HK-2 (cell line): ENCODE data around the gene COPB1.
"Not testable (repeated sequence)": the region's sequence is repeated elsewhere in the genome, so short reads cannot be mapped to it uniquely, and the experiment has no call there.

ENCODE experiments used
- DNase-seq: peaks from one replicate; pipeline ENCODE4 v3.0.0-alpha.2; 2018; ENCODE audit not compliant: unreplicated experiment

Gene COPB1

GRCh38 chr11:14499560-14500180 lies at the start of gene COPB1:
COPB1 (minus strand) TSS chr11:14499811; CDS start chr11:14498928, 883 bp downstream.
- peak; percentile 84 for DNase-seq

- DNase-seq, result no peak
These were observed 47.8 kb upstream of the COPB1 start for GRCh38 chr11:14547440-14547839.

- no peak for DNase-seq
These were observed 47.1 kb upstream of the COPB1 start for GRCh38 chr11:14546672-14547071.

GRCh38 chr11:14544611-14545010 lies 45.0 kb upstream of the COPB1 start:
- no peak for DNase-seq

- no peak for DNase-seq
These were observed 43.6 kb upstream of the COPB1 start for GRCh38 chr11:14543260-14543659.

- no peak for DNase-seq
These were observed 42.7 kb upstream of the COPB1 start for GRCh38 chr11:14542324-14542723.

GRCh38 chr11:14541192-14541947 lies 41.8 kb upstream of the COPB1 start:
- DNase-seq, result no peak

GRCh38 chr11:14539982-14540421 lies 40.4 kb upstream of the COPB1 start:
- DNase-seq, result no peak

GRCh38 chr11:14538926-14539554 lies 39.4 kb upstream of the COPB1 start:
- no peak for DNase-seq

GRCh38 chr11:14538271-14538925 lies 38.8 kb upstream of the COPB1 start:
- DNase-seq, result no peak

- no peak for DNase-seq
These were observed 37.6 kb upstream of the COPB1 start for GRCh38 chr11:14537134-14537599.

- not testable (repeated sequence) for DNase-seq
These were observed 35.6 kb upstream of the COPB1 start for GRCh38 chr11:14535166-14535565.

GRCh38 chr11:14529951-14530350 lies 30.3 kb upstream of the COPB1 start:
- peak; percentile 24 for DNase-seq

GRCh38 chr11:14529321-14529720 lies 29.7 kb upstream of the COPB1 start:
- no peak for DNase-seq

- DNase-seq, result no peak
These were observed 23.2 kb upstream of the COPB1 start for GRCh38 chr11:14522801-14523200.

- DNase-seq, result no peak
These were observed 22.6 kb upstream of the COPB1 start for GRCh38 chr11:14522245-14522644.

GRCh38 chr11:14520747-14521151 lies 21.1 kb upstream of the COPB1 start:
- DNase-seq, result no peak

- DNase-seq, result peak; percentile 87
These were observed 20.5 kb upstream of the COPB1 start, which contains the start of gene PSMA1 for GRCh38 chr11:14519917-14520746. PSMA1 (minus strand) TSS chr11:14520386; CDS start chr11:14520299, 87 bp downstream.

GRCh38 chr11:14519597-14519916 lies 19.9 kb upstream of the COPB1 start:
- no peak for DNase-seq

- no peak for DNase-seq
These were observed 19.2 kb upstream of the COPB1 start for GRCh38 chr11:14518820-14519219.

GRCh38 chr11:14513800-14514199 lies 14.2 kb upstream of the COPB1 start:
- no peak for DNase-seq
